ENCODE data around the gene CSTB.
A peak's percentile ranks its signal among the peaks of the same experiment; 100 is the strongest.
"Not testable (repeated sequence)": the region's sequence is repeated elsewhere in the genome, so short reads cannot be mapped to it uniquely, and the experiment has no call there.

The CSTB gene, protein sequence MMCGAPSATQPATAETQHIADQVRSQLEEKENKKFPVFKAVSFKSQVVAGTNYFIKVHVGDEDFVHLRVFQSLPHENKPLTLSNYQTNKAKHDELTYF

DNA sequence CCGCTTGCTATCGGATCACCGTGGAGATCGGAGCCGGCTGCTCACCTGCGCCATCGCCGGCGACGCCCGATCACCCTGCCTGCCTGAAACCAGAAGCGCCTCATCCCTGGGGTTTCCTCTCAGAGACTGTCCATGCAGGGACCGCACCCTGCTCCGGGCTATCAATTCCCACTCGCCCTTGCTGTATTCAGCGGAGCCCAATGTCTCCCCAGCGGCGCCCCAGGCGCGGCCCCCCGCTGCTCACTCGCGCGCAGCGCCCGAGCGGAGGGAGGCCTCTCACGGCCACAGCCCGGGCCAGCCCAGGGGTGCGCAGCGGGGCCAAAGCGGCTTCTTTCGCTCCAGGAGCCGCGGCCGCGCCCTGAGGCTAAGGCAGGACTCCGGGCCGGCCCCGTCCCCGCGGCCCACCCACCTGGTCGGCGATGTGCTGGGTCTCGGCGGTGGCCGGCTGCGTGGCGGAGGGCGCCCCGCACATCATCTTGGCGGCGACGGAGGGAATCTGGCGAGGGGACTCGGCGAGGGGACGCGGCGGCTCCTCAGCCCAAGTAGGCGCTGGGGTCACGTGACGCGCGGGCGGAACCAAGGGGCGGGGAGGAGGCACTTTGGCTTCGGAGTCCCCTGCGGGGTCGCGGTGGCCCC is at the start of gene CSTB:
CSTB (minus strand) TSS at position 514 of the 636 bp plus-strand sequence; CDS start at position 475, 39 bp downstream.
- DNase-seq (ENCODE audit: low read depth), result peak; percentile 86

DNA sequence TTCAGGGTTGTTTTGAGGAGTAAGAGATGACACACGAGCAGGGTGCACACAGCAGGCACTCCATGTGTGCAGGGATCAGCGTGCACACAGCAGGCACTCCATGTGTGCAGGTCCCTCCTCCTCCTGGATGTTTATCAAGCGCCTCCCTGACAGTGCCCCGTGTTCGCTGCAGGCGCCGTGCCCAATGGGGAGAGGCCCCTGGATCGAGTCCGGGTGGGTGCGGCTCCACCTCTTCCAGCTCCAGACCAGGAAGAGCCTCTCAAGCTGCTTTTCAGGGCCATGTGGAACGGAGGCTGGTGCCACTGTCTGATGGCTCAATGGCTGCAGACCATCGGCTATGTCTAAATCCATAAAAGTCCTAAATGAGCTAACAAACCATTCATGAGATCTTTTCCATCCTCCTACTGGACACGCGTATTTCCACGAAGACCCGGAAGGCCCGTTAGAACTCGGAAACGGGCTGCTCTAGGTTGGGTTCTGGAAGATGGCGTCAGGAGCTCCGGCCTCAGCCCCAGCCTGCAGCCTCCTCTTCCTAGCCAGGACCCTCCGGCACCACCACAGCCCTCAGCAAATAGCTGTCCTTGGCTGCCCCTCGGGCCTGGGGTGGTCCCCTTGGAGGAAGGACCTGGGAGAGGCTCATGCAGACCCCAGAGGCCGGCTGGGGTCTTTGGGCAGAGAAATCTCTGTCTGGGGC is 49.3 kb upstream of the CSTB start:
- DNase-seq (ENCODE audit: low read depth), result no peak

DNA sequence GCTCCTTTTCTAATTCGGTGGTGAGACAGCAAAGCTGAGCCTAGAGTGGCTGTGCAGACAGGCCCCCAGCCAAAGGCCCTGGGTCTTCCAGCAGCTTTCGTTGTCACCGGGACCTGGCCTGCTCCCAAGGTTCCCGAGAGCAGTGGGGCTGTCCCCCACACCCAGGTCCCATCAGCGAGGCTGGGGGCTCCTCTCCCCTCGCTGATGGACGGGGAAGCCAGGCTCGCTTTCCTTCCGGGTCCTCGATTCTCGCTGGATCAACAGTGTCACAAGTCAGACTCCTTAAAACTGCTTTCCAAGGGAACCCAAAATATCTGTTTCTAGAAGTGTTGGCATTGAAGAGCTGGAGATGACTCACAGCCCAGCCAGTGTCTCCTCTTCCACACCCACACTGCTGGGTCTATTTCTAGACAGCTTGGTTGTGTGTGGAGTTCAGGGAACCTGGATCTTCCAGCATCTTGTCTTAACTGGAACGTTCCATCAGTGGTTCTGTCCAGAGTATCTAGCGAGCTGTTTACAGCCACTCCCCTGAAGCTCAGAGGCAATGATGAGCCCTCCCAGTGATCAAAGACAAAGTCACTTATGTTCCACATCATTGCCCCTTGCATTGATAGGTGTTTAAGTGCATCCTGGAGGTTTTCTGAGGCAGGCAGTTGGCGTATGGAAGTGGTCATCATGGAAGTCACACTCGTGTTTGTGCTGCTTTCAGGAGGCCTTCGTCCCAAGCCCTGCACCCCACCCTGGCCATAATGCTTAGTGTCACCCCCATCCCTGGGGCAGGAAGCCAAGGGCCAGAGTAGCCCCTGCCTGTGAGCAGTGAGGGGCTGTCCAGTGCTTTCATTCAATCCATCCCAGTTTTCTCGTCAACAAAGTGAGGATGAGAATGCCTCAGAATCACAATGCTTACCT is 48.5 kb upstream of the CSTB start:
- DNase-seq (ENCODE audit: low read depth), result no peak

DNA sequence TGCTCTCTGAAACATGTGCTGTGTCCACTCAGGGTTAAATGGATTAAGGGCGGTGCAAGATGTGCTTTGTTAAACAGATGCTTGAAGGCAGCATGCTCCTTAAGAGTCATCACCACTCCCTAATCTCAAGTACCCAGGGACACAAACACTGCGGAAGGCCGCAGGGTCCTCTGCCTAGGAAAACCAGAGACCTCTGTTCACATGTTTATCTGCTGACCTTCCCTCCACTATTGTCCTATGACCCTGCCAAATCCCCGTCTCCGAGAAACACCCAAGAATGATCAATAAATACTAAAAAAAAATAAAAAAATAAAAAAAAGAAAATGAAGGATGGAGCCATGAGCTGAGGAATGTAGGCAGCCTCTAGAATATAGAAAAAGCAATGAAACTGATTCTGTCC is 46.6 kb upstream of the CSTB start:
- DNase-seq (ENCODE audit: low read depth), result not testable (repeated sequence)

DNA sequence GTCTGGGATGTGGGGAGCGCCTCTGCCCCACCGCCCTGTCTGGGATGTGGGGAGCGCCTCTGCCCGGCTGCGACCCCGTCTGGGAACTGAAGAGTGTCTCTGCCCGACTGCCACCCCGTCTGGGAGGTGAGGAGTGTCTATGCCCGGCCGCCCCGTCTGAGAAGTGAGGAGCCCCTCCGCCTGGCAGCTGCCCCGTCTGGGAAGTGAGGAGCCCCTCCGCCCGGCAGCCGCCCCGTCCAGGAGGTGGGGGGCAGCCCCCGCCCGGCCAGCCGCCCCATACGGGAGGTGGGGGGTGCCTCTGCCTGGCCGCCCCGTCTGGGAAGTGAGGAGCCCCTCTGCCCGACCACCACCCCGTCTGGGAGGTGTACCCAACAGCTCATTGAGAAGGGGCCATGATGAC is 46.1 kb upstream of the CSTB start:
- DNase-seq (ENCODE audit: low read depth), result not testable (repeated sequence)

DNA sequence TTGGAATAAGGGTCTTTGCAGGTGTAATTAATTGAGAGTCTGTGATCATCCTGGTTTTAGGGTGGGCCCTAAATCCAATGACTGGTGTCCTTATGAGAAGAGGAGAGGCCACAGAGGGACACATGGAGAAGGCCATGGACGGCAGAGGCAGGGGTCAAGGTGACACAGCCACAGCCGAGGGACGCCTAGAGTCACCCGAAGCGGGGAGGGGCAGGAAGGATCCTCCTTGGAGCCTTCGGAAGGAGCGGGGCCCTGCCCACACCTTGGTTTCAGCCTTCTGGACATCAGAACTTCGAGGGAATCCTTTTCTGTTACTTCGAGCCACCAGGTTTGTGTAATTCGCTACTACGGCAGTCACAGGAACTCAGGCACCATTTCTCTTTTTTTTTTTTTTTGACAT is 44.4 kb upstream of the CSTB start:
- no peak for DNase-seq (ENCODE audit: low read depth)

DNA sequence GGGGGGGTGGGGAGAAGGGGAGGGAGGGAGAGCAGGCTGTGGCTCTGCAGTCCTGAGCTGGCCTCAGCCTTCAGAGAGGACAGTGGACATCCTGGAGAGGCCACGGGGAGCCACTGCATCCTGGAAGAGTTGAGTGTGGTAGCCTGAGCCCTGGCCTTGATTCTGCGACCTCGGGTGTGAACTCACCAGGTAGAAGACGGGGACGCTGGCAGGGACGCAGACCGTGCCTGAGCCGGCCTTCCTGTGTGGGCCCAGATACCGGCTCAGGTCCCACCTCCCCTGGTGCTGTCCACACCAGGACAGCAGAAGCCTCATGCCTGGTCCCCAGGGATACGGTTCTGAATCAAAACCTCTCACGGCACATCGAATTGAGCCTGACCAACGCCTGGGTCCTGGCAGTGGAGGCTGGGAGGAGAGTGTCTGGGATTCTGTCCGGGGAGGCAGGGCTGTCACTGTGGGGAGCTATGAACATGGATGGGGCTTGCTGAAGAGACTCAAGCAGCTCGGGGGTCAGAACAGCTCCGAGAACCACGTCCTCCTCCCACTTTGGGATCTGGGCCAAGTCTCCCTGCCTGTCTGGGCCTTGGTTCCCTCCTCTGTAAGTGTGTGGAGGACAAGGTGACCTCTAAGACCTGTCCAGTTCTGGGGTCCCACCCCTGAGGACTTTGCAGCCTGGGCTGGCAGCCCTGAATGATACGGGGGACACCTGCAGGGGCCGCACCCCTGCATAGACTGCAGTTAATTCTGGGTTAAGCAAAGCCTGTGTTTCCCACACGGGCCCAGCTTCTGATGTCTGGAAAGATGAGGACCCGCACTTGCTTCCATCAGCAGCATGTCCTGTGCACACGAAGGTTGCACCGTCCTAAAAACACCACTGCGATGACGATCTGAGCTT is 43.6 kb upstream of the CSTB start:
- no peak for DNase-seq (ENCODE audit: low read depth)

DNA sequence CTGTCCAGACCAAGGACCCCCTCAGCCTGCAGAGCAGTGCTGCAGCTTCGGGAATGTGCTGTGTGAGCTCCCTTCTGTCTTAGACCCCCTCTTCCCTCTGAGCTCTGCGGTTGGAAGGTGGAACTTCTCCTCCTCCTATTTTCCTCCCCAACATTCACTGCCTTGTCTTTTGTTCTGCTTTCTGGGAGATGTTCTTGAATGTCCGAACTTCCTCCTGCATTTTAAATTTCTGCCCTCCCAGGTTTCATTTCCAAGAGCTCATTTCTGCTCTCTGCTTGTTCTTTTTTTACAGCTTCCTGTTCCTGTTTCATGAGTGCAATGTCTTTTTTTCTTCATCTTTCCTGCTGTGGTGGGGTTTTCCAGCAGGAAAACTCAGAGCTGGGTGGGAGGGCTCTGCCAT is 42.6 kb upstream of the CSTB start:
- DNase-seq (ENCODE audit: low read depth), result no peak

DNA sequence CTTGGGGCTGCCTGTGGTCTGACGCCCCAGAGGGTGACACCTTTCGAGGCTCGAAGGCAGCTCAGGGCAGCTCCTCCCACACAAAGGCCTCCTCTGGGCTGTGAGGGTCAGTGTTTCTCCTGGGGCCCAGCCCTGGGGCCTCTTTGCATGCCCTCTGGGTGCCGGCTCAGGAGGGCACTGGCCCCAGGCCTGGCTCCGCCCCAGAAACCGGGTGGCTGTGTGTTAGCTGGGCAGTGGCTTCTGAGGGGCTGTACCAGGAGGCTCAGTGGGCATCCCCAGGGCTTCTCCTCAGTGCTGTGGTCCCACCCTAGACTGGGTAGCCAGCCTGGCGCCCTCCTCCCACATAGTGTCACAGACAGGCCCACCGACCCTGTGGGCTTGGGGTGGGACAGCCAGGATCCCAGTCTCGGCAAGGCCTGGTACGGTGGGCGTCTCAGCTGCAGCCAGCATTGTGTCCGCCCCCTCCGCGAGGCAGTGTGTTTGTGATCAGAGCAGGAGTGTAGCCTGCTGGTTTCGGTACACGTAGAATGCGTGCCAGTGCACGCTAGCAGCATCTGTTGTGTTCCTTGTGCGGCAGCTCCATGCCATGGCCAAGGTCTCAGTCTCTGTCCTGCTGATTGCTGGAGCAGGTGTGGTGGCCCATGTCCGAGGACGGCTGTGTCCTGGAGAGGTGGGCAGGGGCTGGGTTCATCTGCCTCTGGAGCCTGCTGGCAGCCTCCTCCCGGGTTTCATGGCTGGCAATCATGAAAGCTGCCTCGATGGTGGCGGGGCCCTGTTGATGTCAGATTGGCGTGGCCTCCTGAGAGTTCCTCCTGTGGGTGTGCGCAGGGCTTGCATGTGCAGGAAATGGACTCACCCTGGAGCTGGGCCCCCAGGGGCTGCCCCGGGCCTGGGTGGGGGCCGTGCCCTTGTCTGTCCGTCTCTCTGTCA is 41.3 kb upstream of the CSTB start:
- DNase-seq (ENCODE audit: low read depth), result no peak

DNA sequence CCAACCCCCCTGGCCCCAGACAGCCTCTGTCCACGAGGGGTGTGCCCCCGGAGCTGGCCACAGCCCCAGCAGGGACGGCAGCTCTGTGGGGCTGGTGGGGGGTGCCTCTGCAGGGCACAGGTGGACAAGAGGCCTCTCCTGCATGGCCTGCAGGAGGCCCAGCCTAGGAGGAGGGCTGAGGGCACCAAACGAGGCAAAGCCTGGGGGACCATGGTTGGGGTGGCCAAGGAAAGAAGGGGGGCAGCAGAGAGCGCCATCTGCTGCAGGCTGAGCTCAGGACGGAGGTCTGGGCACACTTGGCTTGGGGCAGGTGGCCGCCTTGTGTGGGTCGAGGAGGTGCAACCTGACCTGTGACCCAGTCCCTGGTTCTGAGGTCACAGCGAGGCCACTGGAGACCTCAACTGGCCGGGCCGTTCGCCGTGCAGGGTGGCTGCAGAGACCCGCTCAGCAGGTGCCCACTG is 40.5 kb upstream of the CSTB start:
- no peak for DNase-seq (ENCODE audit: low read depth)

DNA sequence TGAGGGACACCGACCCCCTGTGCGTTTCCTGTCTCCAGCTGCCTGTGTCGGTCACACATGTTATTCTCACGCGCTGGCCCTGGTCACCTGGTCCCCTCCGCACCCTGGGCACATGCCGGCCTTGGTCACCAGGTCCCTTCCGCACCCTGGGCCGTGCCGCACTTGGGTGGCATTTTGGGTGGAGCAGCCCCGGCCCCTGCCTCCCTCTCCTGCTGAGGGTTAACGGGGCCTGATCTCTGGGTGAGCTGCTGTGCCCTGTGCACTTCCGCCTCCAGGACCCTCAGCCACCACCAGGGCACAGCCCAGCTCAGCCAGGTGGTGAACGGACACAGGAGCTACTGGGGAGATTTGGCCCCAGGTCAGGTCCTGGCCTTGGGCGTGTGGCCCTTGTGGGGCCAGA is 39.9 kb upstream of the CSTB start:
- no peak for DNase-seq (ENCODE audit: low read depth)

DNA sequence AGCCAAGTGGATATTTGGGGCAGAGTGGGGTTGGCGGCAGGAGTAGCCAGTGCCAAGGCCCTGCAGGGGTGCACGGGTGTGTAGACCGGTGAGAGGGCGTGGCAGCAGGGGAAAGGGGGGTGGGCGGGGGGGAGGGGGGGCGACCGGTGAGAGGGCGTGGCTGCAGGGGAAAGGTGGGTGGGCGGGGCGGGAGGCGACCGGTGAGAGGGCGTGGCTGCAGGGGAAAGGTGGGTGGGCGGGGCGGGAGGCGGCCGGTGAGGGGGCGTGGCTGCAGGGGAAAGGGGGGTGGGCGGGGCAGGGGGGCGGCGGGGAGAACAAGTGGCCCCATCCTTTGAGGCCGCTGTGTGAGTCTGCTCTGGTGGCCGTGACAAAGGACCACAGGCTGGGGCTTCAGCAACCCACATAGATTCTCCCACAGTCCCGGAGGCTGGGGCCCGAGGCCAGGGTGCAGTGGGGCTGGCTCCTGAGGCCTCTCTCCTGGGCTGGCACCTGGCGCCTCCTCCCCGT is 39.1 kb upstream of the CSTB start:
- DNase-seq (ENCODE audit: low read depth), result no peak

DNA sequence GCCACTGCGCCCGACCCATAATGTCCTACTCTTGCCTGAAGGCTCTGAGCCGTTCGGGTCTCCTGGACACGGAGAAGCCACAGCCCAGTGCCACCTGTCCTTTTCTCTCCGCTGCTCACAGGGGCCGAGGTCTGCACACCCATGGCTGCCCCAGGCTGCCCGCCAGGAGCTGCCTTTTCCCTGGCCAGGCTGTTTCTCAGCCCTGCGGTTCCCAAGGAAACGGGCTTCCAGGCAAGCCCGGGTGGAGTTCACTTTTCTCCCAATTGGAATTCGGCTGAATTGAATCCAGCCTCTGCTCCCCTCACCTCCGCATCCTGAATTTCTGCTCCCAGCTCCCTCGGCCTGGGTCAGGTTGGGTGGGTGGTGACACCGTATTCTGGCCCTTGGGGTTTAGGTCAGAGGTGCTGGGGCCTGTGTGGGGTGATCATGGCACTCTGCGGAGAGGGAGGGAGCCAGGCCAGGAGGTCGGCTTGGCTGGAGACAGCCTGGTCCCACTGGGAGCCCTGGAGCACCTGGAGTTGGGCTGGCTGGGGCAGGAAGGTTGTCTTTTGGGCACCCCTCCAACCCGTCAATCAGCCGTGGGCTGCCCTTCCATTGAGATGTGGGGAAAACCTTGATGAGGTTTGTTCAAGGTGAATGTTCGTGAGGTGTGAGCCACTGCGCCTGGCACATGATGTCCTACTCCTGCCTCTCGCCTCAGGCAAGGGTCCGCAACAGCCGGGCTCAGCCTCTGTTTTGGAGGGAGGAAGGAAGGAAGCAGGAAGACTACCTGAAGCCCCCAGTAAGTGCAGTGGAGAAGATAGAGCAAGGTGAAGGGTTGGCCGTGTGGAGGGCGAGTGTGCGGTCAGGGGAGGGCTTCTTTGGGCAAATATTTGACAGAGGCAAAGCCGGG is 38.4 kb upstream of the CSTB start:
- no peak for DNase-seq (ENCODE audit: low read depth)

DNA sequence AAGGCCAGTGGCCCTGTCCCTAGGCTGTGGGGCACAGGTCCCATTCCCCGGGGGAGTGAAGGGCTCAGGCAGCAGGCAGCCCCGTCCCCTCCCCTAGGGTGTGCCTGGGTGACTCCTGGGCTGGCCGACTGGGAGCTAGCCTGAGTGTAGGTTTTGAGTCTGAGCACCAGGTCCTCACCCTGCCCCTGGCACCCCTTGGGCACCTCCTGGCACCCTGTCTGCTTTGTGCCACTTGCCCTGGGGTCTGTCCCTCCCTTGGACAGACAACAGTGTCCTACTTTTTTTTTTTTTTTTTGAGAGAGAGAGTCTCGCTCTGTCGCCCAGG is 37.5 kb upstream of the CSTB start:
- no peak for DNase-seq (ENCODE audit: low read depth)

DNA sequence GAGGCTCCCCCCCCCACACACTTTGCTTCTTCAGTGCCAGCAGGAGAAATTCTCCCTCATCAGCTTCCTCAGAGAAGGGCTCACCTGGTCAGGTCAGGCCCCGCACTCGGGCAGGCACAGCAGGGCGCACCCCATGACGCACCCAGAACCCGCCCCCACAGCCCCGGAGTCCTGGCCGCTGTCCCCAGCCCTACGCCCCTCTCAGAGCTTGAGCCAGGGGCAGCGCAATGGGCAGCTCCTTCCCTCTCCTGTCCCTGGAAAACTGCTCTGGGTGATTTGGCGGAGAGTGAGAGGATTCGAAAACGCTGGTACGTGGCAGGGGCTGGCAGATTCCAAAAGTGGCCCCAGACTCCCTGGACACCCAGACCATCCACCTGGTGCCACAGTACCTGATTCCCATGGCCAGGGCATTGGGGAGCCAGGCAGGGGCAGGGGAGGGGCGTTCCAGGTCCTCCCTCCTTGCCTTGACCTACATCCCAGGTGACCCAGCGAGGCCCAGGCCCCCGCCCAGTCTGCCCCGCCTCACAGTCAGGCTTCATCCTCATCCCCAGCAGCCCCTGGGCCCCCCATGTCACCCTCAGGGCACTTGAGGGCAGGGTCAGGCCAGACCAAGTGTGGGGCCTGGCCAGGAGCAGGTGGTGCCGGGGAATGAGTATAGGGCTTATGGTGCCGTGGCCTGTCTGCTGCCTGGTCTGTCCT is 37.0 kb upstream of the CSTB start:
- no peak for DNase-seq (ENCODE audit: low read depth)

DNA sequence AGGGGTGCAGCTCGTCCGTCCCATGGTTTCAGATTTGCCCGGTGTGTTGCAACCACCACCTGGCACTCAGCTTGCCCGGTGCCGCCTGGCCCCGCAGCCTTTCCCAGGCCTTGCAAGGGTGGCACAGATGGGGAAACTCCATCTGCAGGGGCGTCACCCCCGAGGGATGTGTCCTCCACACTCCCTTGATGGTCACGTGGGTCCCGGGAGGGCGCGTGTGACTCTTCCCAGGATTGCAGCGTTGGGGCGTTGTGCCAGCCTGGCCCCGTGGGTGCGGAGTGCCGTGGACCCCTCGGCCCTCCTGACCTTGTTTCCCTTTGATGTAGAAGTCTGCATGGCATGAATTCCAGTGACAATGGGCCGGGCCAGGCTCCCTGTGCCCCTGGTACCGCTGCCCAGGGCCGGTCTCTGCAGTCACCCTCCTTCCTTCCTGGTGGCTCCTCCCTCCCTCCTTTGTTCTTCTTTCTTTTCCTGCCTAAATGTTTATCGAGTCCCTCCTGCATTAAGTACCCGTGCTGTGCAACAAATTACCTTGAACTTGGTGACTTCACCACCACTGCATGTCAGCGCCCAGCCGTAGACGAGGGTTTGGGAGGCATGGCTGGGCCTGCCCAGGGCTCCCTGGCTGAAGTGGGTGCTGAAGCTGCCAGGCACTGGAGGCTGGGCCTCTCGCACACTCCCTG is 36.2 kb upstream of the CSTB start:
- DNase-seq (ENCODE audit: low read depth), result no peak

DNA sequence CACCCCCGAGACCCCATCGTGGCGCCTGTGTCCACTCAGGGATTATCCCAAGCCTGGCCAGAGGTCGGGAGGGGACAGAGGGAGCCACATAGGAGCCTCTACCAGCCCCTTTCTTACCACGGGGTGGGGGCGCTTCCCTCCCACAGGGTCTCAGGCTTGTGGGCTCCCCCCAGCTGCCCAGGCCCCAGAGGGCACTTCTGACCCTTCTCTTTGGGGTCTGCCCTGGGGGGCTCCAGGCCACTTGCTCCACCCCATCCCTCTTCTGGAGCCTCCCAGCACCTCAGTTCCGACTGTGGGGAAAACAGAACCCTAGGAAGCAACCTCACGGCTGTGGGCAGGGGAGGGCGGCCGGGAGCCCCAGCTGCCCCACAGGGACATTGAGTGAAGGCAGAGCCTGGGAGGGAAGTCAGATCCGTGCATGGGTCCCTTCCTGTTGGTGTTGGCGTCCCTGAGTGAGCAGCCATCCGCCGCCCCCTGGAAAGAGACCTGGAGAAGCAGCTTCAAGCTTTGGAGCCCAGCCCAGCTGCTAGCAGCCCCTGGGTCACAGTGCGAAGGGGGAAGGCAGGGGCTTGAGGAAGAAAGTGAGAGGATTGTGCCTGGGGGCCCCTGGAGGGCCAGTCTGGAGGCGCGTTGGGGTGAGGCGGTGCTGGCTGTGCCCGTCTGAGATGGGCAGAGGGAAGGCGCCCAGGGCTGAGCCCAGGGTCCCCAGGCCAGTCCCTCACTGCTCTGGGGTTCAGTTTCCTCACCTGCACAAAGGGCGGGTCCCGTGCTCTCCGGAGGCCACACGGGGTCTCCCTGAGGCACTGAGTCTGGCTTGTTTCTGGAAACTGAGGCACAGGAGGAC is 35.4 kb upstream of the CSTB start:
- no peak for DNase-seq (ENCODE audit: low read depth)
